ENCODE data around the gene UNC45B.
"Not testable (repeated sequence)": the region's sequence is repeated elsewhere in the genome, so short reads cannot be mapped to it uniquely, and the experiment has no call there.

The UNC45B gene

DNA sequence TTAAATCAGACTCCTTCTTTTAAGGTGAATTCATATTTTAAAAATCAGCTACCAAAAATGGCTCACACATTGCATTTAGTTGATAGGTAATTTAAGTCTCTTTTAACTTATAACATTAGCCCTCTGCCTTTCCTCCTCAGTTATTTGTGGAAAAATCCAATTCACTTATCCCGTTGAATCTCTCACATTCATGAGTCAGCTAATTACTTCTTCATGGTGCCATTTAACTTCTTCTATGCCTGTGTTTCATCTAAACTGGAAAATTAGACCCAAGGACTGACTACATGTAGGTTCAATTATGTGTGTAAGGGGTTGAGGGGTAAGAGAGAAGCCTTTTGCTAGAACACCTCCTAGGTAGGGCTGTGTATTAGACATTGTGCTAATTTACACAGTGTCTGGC lies 76.8 kb downstream of the UNC45B start:
- no peaks in the 10 kb centered on the region for H3K36me3 ChIP-seq (ENCODE audit: control insufficient read depth, insufficient read depth, low read length, severe bottlenecking)

DNA sequence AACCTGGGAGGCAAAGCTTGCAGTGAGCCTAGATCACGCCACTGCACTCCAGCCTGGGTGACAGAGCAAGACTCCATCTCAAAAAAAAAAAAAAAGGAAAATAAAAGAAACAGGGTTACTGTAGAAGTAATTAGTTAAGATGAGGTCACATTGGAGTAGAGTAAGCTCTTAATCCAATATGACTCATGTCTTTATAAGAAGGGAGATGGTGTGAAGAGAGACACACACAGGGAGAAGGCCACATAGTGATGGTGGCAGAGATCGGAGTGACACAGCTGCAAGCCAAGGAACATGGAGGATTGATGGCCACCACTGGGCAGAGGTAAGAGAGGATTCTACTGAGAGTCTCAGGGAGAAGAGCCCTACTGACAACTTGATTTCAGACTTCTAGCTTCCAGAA lies 79.9 kb downstream of the UNC45B start:
- Histone ChIP-seq H3K4me1 (ENCODE audit: control insufficient read depth, insufficient read depth, low read length) (no peaks in the 10 kb centered on the region), H3K9me3 (ENCODE audit: control insufficient read depth, low read length) (peaks cover 2% of the 10 kb centered on the region), H3K27me3 (replicated peaks; ENCODE audit: control insufficient read depth, insufficient read depth, low read length) (no peaks in the 10 kb centered on the region), H3K4me3 (ENCODE audit: low read length) (no peak overlapping the region), H3K36me3 (ENCODE audit: control insufficient read depth, insufficient read depth, low read length, severe bottlenecking) (no peaks in the 10 kb centered on the region), H3K9ac (ENCODE audit: low read length) (no peak overlapping the region)
- DNase-seq (ENCODE audit: low read depth), result no peak

More for the DNA sequence above, 76.8 kb downstream of the UNC45B start:
- DNase-seq (ENCODE audit: low read depth), result no peak
- peaks cover 5% of the 10 kb centered on the region for H3K9me3 ChIP-seq (ENCODE audit: control insufficient read depth, low read length)
- H3K4me3 ChIP-seq (ENCODE audit: low read length), result no peak overlapping the region
- H3K27me3 ChIP-seq (replicated peaks; ENCODE audit: control insufficient read depth, insufficient read depth, low read length), result no peaks in the 10 kb centered on the region
- H3K9ac ChIP-seq (ENCODE audit: low read length), result no peak overlapping the region
- H3K4me1 ChIP-seq (ENCODE audit: control insufficient read depth, insufficient read depth, low read length), result no peaks in the 10 kb centered on the region

DNA sequence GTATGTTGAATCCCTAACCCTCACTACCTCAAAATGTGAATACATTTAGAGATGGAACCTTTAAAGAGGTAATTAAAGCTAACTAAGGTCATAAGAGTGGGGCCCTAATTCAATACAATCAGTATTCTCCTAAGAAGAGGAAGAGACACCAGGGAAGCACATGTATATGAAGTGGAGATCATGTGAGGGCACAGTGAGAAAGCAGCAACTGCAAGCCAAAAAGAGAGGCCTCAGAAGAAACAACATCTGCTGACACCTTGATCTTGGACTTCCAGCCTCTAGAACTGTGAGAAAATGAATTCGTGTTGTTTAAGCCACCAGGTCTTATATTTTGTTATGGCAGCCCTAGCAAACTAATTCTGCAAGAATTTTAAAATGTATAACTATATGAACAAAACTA lies 82.0 kb downstream of the UNC45B start:
- Histone ChIP-seq H3K4me1 (ENCODE audit: control insufficient read depth, insufficient read depth, low read length) (no peaks in the 10 kb centered on the region), H3K9me3 (ENCODE audit: control insufficient read depth, low read length) (no peaks in the 10 kb centered on the region), H3K27me3 (replicated peaks; ENCODE audit: control insufficient read depth, insufficient read depth, low read length) (no peaks in the 10 kb centered on the region), H3K4me3 (ENCODE audit: low read length) (no peak overlapping the region), H3K36me3 (ENCODE audit: control insufficient read depth, insufficient read depth, low read length, severe bottlenecking) (no peaks in the 10 kb centered on the region), H3K9ac (ENCODE audit: low read length) (no peak overlapping the region)
- DNase-seq (ENCODE audit: low read depth), result no peak

DNA sequence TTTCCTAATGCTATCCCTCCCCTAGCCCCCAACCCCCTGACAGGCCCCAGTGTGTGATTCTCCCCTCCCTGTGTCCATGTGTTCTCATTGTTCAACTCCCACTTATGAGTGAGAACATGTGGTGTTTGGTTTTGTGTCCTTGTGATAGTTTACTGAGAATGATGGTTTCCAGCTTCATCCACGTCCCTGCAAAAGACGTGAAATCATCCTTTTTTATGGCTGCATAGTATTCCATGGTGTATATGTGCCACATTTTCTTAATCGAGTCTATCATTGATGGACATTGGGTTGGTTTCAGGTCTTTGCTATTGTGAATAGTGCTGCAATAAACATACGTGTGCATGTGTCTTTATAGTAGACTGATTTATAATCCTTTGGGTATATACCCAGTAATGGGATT lies 86.7 kb downstream of the UNC45B start:
- H3K27me3 ChIP-seq (replicated peaks; ENCODE audit: control insufficient read depth, insufficient read depth, low read length); DNase-seq (ENCODE audit: low read depth); H3K9ac ChIP-seq (ENCODE audit: low read length); H3K4me1 ChIP-seq (ENCODE audit: control insufficient read depth, insufficient read depth, low read length); H3K4me3 ChIP-seq (ENCODE audit: low read length); H3K9me3 ChIP-seq (ENCODE audit: control insufficient read depth, low read length); H3K36me3 ChIP-seq (ENCODE audit: control insufficient read depth, insufficient read depth, low read length, severe bottlenecking): not testable (repeated sequence)

DNA sequence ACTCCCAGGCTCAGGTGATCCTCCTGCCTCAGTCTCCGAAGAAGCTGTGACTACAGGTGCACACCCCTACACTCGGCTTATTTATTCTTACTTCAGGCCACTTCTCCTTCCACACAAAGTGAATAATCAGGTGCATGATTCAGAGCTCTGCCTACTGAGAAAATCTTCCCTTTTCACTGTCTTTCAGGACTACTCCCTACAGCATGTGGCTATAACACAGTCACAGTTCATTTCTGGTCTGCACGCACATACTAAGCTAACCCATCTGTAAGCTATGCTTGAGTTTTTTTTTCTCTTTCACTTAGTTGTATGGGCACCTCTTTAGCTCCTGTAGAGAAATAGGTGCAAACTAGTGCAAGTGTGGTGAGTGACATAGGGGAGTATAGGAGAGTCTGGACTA lies 87.7 kb downstream of the UNC45B start:
- H3K9me3 ChIP-seq (ENCODE audit: control insufficient read depth, low read length), result no peaks in the 10 kb centered on the region
- no peak for DNase-seq (ENCODE audit: low read depth)
- no peaks in the 10 kb centered on the region for H3K36me3 ChIP-seq (ENCODE audit: control insufficient read depth, insufficient read depth, low read length, severe bottlenecking)
- H3K27me3 ChIP-seq (replicated peaks; ENCODE audit: control insufficient read depth, insufficient read depth, low read length), result no peaks in the 10 kb centered on the region
- H3K4me3 ChIP-seq (ENCODE audit: low read length), result no peak overlapping the region
- H3K4me1 ChIP-seq (ENCODE audit: control insufficient read depth, insufficient read depth, low read length), result peaks cover 8% of the 10 kb centered on the region
- H3K9ac ChIP-seq (ENCODE audit: low read length), result no peak overlapping the region

DNA sequence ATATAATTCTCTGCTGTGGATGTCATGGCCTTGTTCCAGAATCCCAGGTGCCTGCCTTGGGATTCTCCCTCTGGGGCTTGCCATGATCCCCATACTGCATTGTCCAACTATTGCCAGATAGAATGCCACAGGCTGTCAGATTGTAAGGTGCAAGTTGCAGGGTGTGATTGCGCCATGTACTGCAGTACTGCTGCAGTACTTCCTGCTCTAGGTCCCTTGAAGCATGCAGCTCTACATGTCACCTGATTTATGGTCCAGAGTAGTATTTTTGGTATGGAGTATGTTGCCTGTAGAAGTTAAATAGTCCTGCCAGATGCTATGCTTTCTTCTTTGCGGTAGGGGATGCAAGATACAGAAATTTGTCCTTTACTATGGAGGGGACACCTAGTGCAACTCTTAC lies 88.3 kb downstream of the UNC45B start:
- H3K9ac ChIP-seq (ENCODE audit: low read length), result no peak overlapping the region
- DNase-seq (ENCODE audit: low read depth), result no peak
- no peaks in the 10 kb centered on the region for H3K27me3 ChIP-seq (replicated peaks; ENCODE audit: control insufficient read depth, insufficient read depth, low read length)
- H3K9me3 ChIP-seq (ENCODE audit: control insufficient read depth, low read length), result no peaks in the 10 kb centered on the region
- no peaks in the 10 kb centered on the region for H3K36me3 ChIP-seq (ENCODE audit: control insufficient read depth, insufficient read depth, low read length, severe bottlenecking)
- peaks cover 8% of the 10 kb centered on the region for H3K4me1 ChIP-seq (ENCODE audit: control insufficient read depth, insufficient read depth, low read length)
- H3K4me3 ChIP-seq (ENCODE audit: low read length), result no peak overlapping the region

DNA sequence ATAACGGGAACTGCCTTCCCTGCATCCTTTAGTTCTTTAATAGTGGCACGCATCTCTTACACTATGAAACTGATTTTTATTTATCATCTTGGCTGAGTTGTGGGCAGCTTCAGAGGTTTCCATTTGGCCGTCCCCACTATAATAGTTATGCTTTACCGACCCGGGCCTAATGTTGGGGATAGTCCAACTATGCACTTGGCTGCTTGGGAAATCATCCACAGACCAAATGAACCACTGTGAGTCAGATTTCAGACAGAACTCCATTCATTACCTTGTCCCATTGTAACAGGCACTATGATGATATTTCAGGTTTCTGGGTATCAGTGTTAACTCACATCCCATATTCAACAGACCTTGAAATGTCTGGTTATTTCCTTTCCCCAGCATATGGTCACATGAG lies 89.2 kb downstream of the UNC45B start:
- no peaks in the 10 kb centered on the region for H3K27me3 ChIP-seq (replicated peaks; ENCODE audit: control insufficient read depth, insufficient read depth, low read length)
- no peak overlapping the region for H3K9ac ChIP-seq (ENCODE audit: low read length)
- peaks cover 13% of the 10 kb centered on the region for H3K4me1 ChIP-seq (ENCODE audit: control insufficient read depth, insufficient read depth, low read length)
- no peak for DNase-seq (ENCODE audit: low read depth)
- H3K36me3 ChIP-seq (ENCODE audit: control insufficient read depth, insufficient read depth, low read length, severe bottlenecking), result no peaks in the 10 kb centered on the region
- H3K4me3 ChIP-seq (ENCODE audit: low read length), result no peak overlapping the region
- no peaks in the 10 kb centered on the region for H3K9me3 ChIP-seq (ENCODE audit: control insufficient read depth, low read length)

DNA sequence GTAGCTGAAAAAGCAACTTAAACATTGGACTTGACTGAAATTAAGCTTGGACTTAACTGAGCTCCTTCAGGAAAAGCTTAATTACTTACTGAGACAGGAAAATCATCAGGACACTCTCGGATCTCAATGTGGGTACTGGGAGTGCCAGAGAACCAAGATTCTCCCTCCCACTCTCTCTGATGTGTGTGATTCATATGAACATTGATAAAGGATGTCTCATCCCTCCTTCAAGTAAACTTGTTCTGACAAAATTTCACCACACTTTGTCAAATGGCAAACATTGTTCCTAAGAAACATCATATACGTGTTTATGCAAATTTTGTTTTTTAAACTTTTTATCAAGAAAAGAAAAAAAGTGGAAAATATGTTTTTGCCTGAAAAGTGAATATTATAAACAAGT lies 91.2 kb downstream of the UNC45B start:
- Histone ChIP-seq H3K9ac (ENCODE audit: low read length) (no peak overlapping the region), H3K4me1 (ENCODE audit: control insufficient read depth, insufficient read depth, low read length) (peaks cover 18% of the 10 kb centered on the region), H3K36me3 (ENCODE audit: control insufficient read depth, insufficient read depth, low read length, severe bottlenecking) (no peaks in the 10 kb centered on the region), H3K9me3 (ENCODE audit: control insufficient read depth, low read length) (no peaks in the 10 kb centered on the region), H3K27me3 (replicated peaks; ENCODE audit: control insufficient read depth, insufficient read depth, low read length) (no peaks in the 10 kb centered on the region), H3K4me3 (ENCODE audit: low read length) (no peak overlapping the region)
- DNase-seq (ENCODE audit: low read depth), result peak; percentile 43

All from adipocyte (in vitro differentiated cells).